ENCODE data around the gene MTCL1. TPM values are rescaled to one million over a fixed set of nuclear protein-coding genes. Genes with fewer than 3 reads are reported as not detected.

MTCL1 gene
- polyA plus RNA-seq, 3 donors, result not detected

DNA sequence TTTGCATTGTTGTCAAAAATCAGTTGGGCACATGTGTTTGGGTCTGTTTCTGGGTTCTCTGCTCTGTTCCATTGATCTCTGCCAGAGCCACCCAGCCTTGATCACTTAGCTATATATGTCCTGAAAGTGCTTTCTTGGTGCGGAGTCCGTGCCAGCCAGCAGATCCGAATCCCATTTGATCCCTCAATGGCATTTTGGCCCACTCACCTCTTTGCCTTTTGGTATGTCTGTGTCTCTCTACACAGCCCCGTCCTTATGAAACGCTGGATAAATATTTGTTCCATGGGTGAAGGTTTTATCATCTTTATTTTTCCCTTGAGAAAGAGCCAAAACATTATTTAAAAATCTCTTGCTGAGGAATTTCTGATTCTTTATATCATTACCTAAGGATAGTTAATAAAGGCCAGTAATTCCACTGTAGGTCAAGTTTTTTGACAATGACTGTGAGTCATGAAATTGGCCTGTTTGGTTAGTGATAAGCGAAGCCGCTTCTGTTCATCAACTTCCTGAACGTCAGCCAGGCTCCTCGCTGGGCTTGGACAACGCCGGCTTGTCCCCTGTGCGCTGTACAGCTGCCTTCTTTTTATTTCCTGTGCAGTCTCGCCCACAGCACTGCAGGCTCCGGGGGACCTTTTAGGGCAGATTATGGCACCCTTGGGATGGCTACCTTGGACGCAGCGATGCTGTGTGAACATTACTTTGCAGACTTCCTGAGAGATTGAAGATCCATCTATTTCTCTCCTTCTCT lies 24.9 kb downstream of the MTCL1 start:
- peaks cover 6 to 14% (median 7%) of the 10 kb centered on the region in 3 donors for H3K27me3 Mint-ChIP-seq (ENCODE audit: low read depth in 3 of 3)
- Histone ChIP-seq H3K27me3 (ENCODE audit: control insufficient read depth in 2 of 2, insufficient read depth in 2 of 2, low read length in 2 of 2) (no peaks in the 10 kb centered on the region), H3K36me3 (replicated peaks in 1 of 2; ENCODE audit: control insufficient read depth in 1 of 2, insufficient read depth in 2 of 2, low read length in 2 of 2) (no peaks in the 10 kb centered on the region), H2AFZ (ENCODE audit: insufficient read depth, low read depth, low read length, poor library complexity, severe bottlenecking) (no peak overlapping the region), H3K4me3 (replicated peaks in 1 of 3; ENCODE audit: low read depth in 2 of 3, low read length in 3 of 3) (no peak overlapping the region), H3K9ac (ENCODE audit: insufficient read depth, low read length, poor library complexity, severe bottlenecking) (no peak overlapping the region), H3K4me1 (ENCODE audit: control insufficient read depth in 1 of 2, insufficient read depth in 2 of 2, low read length in 2 of 2) (no peaks in the 10 kb centered on the region), H4K20me1 (ENCODE audit: insufficient read depth, low read length) (no peaks in the 10 kb centered on the region), H3K79me2 (ENCODE audit: insufficient read depth, low read length) (no peaks in the 10 kb centered on the region), H3K27ac (ENCODE audit: low read depth in 1 of 2, low read length in 2 of 2) (no peak overlapping the region), H3K9me3 (replicated peaks in 1 of 2; ENCODE audit: control insufficient read depth in 1 of 2, insufficient read depth in 1 of 2, low read length in 2 of 2) (peaks cover 0 to 3% of the 10 kb centered on the region in 2 donors), H3K4me2 (replicated peaks; ENCODE audit: extremely low read depth, low read length, poor library complexity, severe bottlenecking) (no peak overlapping the region)
- peaks cover 4% of the 10 kb centered on the region for H3K4me1 Mint-ChIP-seq
- intact Hi-C loops (cut with micrococcal nuclease), result no loop called here
- peak overlapping the region in 1 of 7 donors; percentile 35 for H3K27ac Mint-ChIP-seq
- TF ChIP-seq CTCF (IDR thresholded peaks at IDR 0.05), result no peak
- DNase-seq, result no peak
- no peak overlapping the region for H3K4me3 Mint-ChIP-seq
- H3K9me3 Mint-ChIP-seq, result peaks cover 0 to 3% (median 2%) of the 10 kb centered on the region in 7 donors
- no peaks in the 10 kb centered on the region for H3K36me3 Mint-ChIP-seq
- WGBS (ENCODE audit: insufficient coverage), result 28% methylated on average over 11 of the region's 16 CpGs

DNA sequence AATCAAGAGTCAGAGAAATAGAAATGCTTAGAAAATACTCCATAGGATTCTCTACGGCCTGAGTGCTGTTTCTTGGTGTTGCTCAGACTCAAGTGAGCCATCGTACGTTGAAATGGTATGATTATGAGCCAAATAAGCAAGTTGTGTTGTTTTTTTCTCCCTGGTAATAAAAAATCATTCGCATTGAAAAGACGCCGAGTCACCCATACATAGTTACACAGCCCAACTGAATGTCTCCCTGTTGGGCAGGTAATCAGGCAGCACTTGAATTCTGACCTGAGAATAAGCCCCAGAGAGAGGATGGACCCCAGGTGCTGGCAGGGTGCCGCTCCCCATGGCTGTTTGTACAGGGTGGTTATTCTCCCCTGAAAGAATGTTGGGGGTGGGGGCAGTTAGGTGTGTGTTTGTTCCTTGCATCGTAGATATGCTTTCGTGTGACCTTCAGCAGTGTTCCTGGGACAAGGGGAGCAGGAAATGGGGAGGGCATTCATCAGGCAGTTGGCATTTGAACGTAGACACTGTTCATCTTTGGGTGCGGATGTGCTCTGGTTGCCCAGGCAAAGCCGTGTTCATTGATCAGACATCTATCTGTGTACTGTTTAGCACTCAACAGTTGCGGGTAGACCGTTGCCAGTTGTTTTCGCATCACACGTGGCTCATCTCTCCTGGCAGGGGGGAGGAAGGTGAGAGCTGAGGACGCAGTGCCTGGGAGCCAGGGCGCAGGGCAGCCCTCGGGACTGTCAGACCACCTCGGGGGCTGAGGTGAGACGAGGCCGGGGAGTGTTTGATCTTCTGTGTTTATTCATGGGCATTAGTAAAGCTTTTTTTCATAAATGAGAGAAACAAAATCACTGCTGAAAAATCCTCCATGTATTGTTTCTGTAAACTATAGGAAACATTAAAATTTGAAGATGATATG lies 27.3 kb downstream of the MTCL1 start:
- Histone ChIP-seq H3K4me3 (replicated peaks in 1 of 3; ENCODE audit: low read depth in 2 of 3, low read length in 3 of 3) (no peak overlapping the region), H3K27me3 (ENCODE audit: control insufficient read depth in 2 of 2, insufficient read depth in 2 of 2, low read length in 2 of 2) (no peaks in the 10 kb centered on the region), H3K4me1 (ENCODE audit: control insufficient read depth in 1 of 2, insufficient read depth in 2 of 2, low read length in 2 of 2) (no peaks in the 10 kb centered on the region), H3K27ac (ENCODE audit: low read depth in 1 of 2, low read length in 2 of 2) (no peak overlapping the region), H3K9ac (ENCODE audit: insufficient read depth, low read length, poor library complexity, severe bottlenecking) (no peak overlapping the region), H3K79me2 (ENCODE audit: insufficient read depth, low read length) (no peaks in the 10 kb centered on the region), H4K20me1 (ENCODE audit: insufficient read depth, low read length) (no peaks in the 10 kb centered on the region), H3K36me3 (replicated peaks in 1 of 2; ENCODE audit: control insufficient read depth in 1 of 2, insufficient read depth in 2 of 2, low read length in 2 of 2) (no peaks in the 10 kb centered on the region), H3K9me3 (replicated peaks in 1 of 2; ENCODE audit: control insufficient read depth in 1 of 2, insufficient read depth in 1 of 2, low read length in 2 of 2) (no peaks in the 10 kb centered on the region), H2AFZ (ENCODE audit: insufficient read depth, low read depth, low read length, poor library complexity, severe bottlenecking) (no peak overlapping the region), H3K4me2 (replicated peaks; ENCODE audit: extremely low read depth, low read length, poor library complexity, severe bottlenecking) (no peak overlapping the region)
- no peak for TF ChIP-seq CTCF (IDR thresholded peaks at IDR 0.05)
- intact Hi-C loops (cut with micrococcal nuclease), result no loop called here
- Mint-ChIP-seq H3K4me3 (no peak overlapping the region), H3K4me1 (peaks cover 4% of the 10 kb centered on the region), H3K9me3 (peaks cover 0 to 2% (median 0%) of the 10 kb centered on the region in 7 donors), H3K27ac (no peak overlapping the region), H3K27me3 (ENCODE audit: low read depth in 3 of 3) (peaks cover 2 to 6% (median 4%) of the 10 kb centered on the region in 3 donors), H3K36me3 (no peaks in the 10 kb centered on the region)
- no peak for DNase-seq
- 89% methylated on average over 13 of the region's 22 CpGs for WGBS (ENCODE audit: insufficient coverage)
